MM.1S (cell line): ENCODE results near the gene ARHGAP8.

Source experiments
- DNase-seq: peaks from one replicate; pipeline ENCODE4 v3.0.0-alpha.2; 2015
- H2AFZ ChIP-seq: fragments of 300-600 bp; sonication (generic); 2 replicates; pipeline ENCODE4 v1.6.0; 2016; ENCODE audit warnings: antibody characterized with exemption, low read length
- H3F3A ChIP-seq: fragments of 300-600 bp; sonication (generic); 2 replicates; pipeline ENCODE4 v1.6.1; 2016; ENCODE audit warnings: mild to moderate bottlenecking, antibody characterized with exemption, low read length, moderate library complexity, mixed read lengths; ENCODE audit not compliant: insufficient read depth
- H3K27ac ChIP-seq: fragments of 300-600 bp; sonication (generic); 2 replicates; pipeline ENCODE4 v1.5.1; 2016; ENCODE audit warnings: mild to moderate bottlenecking, low read length
- H3K27me3 ChIP-seq: fragments of 300-600 bp; sonication (generic); replicated peaks from 2 replicates; pipeline ENCODE4 v1.6.0; 2016; ENCODE audit warnings: low read length; ENCODE audit not compliant: insufficient read depth
- H3K36me3 ChIP-seq: fragments of 300-600 bp; sonication (generic); replicated peaks from 2 replicates; pipeline ENCODE4 v1.6.1; 2016; ENCODE audit warnings: mild to moderate bottlenecking, low read length, mixed read lengths; ENCODE audit not compliant: insufficient read depth
- H3K4me1 ChIP-seq: fragments of 300-600 bp; sonication (generic); 2 replicates; pipeline ENCODE4 v1.6.1; 2016; ENCODE audit warnings: low read length, mixed read lengths
- H3K4me2 ChIP-seq: fragments of 300-600 bp; sonication (generic); 2 replicates; pipeline ENCODE4 v1.6.0; 2016; ENCODE audit warnings: low read depth, low read length
- H3K4me3 ChIP-seq: fragments of 300-600 bp; sonication (generic); 2 replicates; pipeline ENCODE4 v1.5.1; 2016; ENCODE audit warnings: low read length, mixed read lengths
- H3K79me2 ChIP-seq: fragments of 300-600 bp; sonication (generic); 2 replicates; pipeline ENCODE4 v1.6.1; 2016; ENCODE audit warnings: mixed run types, low read length, mixed read lengths
- H3K9ac ChIP-seq: fragments of 300-600 bp; sonication (generic); 2 replicates; pipeline ENCODE4 v1.6.1; 2016; ENCODE audit warnings: low read length, mixed read lengths
- H3K9me2 ChIP-seq: fragments of 300-600 bp; sonication (generic); replicated peaks from 2 replicates; pipeline ENCODE4 v1.6.1; 2016; ENCODE audit warnings: mild to moderate bottlenecking, low read length, mixed read lengths; ENCODE audit not compliant: insufficient read depth
- H3K9me3 ChIP-seq: fragments of 300-600 bp; sonication (generic); replicated peaks from 2 replicates; pipeline ENCODE4 v1.6.1; 2016; ENCODE audit warnings: mild to moderate bottlenecking, low read length, mixed read lengths; ENCODE audit not compliant: insufficient read depth
- H4K20me1 ChIP-seq: fragments of 300-600 bp; sonication (generic); 2 replicates; pipeline ENCODE4 v1.6.1; 2016; ENCODE audit warnings: mild to moderate bottlenecking, low read length, moderate library complexity, mixed read lengths; ENCODE audit not compliant: insufficient read depth
- EZH2 ChIP-seq: fragments of 300-600 bp; sonication (generic); optimal IDR thresholded peaks from 2 replicates; pipeline ENCODE3; 2017; ENCODE audit warnings: low read depth, mild to moderate bottlenecking, antibody characterized with exemption, low read length, mixed read lengths
- EZH2phosphoT487 ChIP-seq: fragments of 300-600 bp; sonication (generic); IDR thresholded peaks from 2 replicates; pipeline ENCODE4 v1.6.1; 2018; ENCODE audit warnings: antibody characterized with exemption, low read length
- TF ChIP-seq, protein P1 (sequence below): fragments of 300-600 bp; sonication (generic); IDR thresholded peaks from 2 replicates; pipeline ENCODE4 v1.5.1; 2016; ENCODE audit warnings: antibody characterized with exemption, low read length, mixed read lengths

ARHGAP8 gene

DNA sequence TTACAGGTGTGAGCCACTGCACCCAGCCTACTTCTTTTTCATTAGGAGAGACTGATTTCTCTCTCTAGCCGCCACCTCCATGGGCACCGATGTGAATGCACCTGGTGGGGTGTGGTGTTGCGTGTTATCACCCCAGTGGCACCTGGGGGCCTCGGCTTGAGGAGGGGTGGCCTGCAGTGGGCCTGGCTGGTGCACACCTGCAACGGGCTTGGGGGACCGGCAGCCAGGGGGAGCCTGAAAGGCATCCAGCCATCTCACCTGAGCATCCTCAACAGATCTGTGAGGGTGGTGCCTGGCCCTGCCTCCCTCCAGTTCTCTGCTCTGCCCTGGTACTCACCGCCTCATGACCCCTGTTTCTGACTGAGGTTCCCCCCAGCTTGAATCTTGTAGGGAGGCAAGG is 108.9 kb downstream of the ARHGAP8 start:
- Histone ChIP-seq H3K27me3 (peaks cover 86% of the 10 kb centered on the region), H3K4me1 (no peaks in the 10 kb centered on the region), H3K27ac (no peak overlapping the region), H3K9ac (no peak overlapping the region), H3K4me2 (no peak overlapping the region), H4K20me1 (no peaks in the 10 kb centered on the region), H2AFZ (no peak overlapping the region), H3K9me2 (no peaks in the 10 kb centered on the region), H3K79me2 (no peaks in the 10 kb centered on the region), H3F3A (no peaks in the 10 kb centered on the region), H3K36me3 (no peaks in the 10 kb centered on the region), H3K4me3 (no peak overlapping the region), H3K9me3 (no peaks in the 10 kb centered on the region)
- no peak for DNase-seq
- TF ChIP-seq, protein P1, sequence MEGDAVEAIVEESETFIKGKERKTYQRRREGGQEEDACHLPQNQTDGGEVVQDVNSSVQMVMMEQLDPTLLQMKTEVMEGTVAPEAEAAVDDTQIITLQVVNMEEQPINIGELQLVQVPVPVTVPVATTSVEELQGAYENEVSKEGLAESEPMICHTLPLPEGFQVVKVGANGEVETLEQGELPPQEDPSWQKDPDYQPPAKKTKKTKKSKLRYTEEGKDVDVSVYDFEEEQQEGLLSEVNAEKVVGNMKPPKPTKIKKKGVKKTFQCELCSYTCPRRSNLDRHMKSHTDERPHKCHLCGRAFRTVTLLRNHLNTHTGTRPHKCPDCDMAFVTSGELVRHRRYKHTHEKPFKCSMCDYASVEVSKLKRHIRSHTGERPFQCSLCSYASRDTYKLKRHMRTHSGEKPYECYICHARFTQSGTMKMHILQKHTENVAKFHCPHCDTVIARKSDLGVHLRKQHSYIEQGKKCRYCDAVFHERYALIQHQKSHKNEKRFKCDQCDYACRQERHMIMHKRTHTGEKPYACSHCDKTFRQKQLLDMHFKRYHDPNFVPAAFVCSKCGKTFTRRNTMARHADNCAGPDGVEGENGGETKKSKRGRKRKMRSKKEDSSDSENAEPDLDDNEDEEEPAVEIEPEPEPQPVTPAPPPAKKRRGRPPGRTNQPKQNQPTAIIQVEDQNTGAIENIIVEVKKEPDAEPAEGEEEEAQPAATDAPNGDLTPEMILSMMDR: no peak

DNA sequence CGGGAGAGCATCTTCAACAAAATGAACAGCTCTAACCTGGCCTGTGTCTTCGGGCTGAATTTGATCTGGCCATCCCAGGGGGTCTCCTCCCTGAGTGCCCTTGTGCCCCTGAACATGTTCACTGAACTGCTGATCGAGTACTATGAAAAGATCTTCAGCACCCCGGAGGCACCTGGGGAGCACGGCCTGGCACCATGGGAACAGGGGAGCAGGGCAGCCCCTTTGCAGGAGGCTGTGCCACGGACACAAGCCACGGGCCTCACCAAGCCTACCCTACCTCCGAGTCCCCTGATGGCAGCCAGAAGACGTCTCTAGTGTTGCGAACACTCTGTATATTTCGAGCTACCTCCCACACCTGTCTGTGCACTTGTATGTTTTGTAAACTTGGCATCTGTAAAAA is 109.9 kb downstream of the ARHGAP8 start:
- H4K20me1 ChIP-seq: no peaks in the 10 kb centered on the region
- no peak overlapping the region for H3K4me2 ChIP-seq
- H2AFZ ChIP-seq: no peak overlapping the region
- no peak overlapping the region for H3K27ac ChIP-seq
- no peaks in the 10 kb centered on the region for H3K36me3 ChIP-seq
- H3K79me2 ChIP-seq: no peaks in the 10 kb centered on the region
- H3K9me2 ChIP-seq: no peaks in the 10 kb centered on the region
- no peaks in the 10 kb centered on the region for H3K4me1 ChIP-seq
- no peak overlapping the region for H3K9ac ChIP-seq
- H3F3A ChIP-seq: no peaks in the 10 kb centered on the region
- H3K9me3 ChIP-seq: no peaks in the 10 kb centered on the region
- H3K27me3 ChIP-seq: peaks cover 84% of the 10 kb centered on the region
- no peak overlapping the region for H3K4me3 ChIP-seq
- TF ChIP-seq EZH2phosphoT487: no peak
- DNase-seq: no peak

DNA sequence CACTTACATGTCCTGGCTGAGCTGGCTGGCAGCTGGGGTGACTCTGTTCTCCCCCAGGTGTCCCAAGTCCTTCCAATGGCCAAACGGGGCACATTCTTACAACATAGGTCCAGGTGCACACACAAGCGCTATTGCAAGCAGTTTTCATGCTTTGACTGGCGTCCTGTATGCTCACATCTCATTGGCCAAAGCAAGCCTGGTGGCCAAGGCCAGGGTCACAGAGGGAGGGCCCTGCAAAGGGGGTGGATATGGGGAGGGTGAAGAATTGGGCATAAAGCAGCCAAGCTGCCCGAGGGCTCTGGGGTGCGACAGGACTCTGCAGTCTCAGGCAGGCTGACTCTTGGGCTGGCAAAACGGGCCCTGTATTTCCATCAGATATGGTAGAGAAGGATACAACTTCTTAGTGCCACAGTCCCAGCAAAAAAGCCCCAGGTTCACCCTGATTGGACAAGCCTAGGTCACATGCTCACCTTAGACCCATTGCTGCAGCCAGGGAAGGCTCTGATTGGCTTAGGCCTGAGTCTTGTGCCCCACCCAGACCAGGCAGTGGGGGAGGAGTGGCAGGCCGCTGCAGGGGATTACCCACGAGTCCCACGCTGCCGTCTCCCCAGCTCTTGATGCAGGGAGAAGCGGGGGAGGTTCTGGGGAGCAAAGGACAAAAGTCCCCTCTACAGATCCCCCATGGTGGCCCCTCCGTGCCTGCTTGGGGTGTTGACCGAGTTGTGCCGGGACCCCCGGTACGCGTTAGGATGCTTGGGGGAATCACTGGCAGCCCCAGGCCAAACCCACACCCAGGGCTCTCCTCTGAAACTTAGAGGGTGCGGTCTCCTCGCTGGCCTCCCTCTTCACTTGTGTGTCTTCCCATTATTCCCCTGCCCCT is 110.8 kb downstream of the ARHGAP8 start:
- Histone ChIP-seq H4K20me1 (no peaks in the 10 kb centered on the region), H3F3A (no peaks in the 10 kb centered on the region), H3K79me2 (no peaks in the 10 kb centered on the region), H3K27ac (no peak overlapping the region), H3K9me3 (no peaks in the 10 kb centered on the region), H3K36me3 (no peaks in the 10 kb centered on the region), H2AFZ (no peak overlapping the region), H3K4me1 (no peaks in the 10 kb centered on the region), H3K27me3 (peaks cover 81% of the 10 kb centered on the region), H3K4me2 (no peak overlapping the region), H3K9ac (no peak overlapping the region), H3K9me2 (no peaks in the 10 kb centered on the region), H3K4me3 (no peak overlapping the region)
- DNase-seq: no peak
- TF ChIP-seq EZH2phosphoT487: no peak
- no peak for TF ChIP-seq EZH2
- TF ChIP-seq, protein P1: no peak
